ENCODE results near the gene PAQR9.

DNA sequence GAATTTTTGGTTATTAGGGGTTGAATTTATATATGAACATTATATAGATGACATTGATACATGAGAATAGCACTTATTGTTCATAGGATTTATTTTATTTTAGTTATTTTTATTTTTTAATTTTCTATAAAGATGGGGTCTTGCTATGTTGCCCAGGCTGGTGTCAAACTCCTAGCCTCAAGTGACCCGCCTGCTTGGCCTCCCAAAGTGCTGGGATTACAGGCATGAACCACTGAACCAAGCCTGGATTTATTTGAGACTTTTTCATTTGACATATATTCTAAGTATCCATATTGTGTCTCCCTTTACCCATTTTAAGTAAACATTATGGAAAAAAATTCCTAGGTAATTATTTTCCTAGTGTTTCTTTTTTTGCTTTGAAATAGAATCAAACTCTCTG is 12.5 kb downstream of the PAQR9 start:
- TF ChIP-seq, protein P1, sequence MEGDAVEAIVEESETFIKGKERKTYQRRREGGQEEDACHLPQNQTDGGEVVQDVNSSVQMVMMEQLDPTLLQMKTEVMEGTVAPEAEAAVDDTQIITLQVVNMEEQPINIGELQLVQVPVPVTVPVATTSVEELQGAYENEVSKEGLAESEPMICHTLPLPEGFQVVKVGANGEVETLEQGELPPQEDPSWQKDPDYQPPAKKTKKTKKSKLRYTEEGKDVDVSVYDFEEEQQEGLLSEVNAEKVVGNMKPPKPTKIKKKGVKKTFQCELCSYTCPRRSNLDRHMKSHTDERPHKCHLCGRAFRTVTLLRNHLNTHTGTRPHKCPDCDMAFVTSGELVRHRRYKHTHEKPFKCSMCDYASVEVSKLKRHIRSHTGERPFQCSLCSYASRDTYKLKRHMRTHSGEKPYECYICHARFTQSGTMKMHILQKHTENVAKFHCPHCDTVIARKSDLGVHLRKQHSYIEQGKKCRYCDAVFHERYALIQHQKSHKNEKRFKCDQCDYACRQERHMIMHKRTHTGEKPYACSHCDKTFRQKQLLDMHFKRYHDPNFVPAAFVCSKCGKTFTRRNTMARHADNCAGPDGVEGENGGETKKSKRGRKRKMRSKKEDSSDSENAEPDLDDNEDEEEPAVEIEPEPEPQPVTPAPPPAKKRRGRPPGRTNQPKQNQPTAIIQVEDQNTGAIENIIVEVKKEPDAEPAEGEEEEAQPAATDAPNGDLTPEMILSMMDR (IDR thresholded peaks at IDR 0.05; ENCODE audit: extremely low read depth in 1 of 2, insufficient read depth in 1 of 2, low read depth in 1 of 2, low read length in 2 of 2), result no peak
- TF ChIP-seq POLR2A (IDR thresholded peaks at IDR 0.05; ENCODE audit: low read depth, low read length), result no peak
- no peak for TF ChIP-seq POLR2AphosphoS5 (IDR thresholded peaks at IDR 0.05; ENCODE audit: insufficient read depth, low read depth, low read length)
- no peak for TF ChIP-seq JUN (IDR thresholded peaks at IDR 0.05; ENCODE audit: borderline replicate concordance, insufficient read depth, insufficient read length, low read depth)
- no peak for TF ChIP-seq EZH2 (IDR thresholded peaks at IDR 0.05; ENCODE audit: borderline replicate concordance, low read depth, low read length, severe bottlenecking)
- no peak for TF ChIP-seq GATA2 (IDR thresholded peaks at IDR 0.05; ENCODE audit: insufficient read depth, insufficient read length, low read depth, low read length)
- TF ChIP-seq MYC (IDR thresholded peaks at IDR 0.05; ENCODE audit: low read depth, low read length), result no peak
- no peak for TF ChIP-seq FOS (IDR thresholded peaks at IDR 0.05; ENCODE audit: borderline replicate concordance, insufficient read depth, low read length)

Measured in endothelial cell of umbilical vein (primary cell).